HepG2 (cell line): ENCODE measurements around the gene PRRT1. TPM values are rescaled to one million over a fixed set of nuclear protein-coding genes. Genes with fewer than 3 reads are reported as not detected.

Experiments
- DMTF1 ChIP-seq: sonication (generic); formaldehyde crosslinking; IDR thresholded peaks from 2 replicates; pipeline ENCODE4 v1.4.0; 2020; ENCODE audit warnings: mild to moderate bottlenecking, missing genetic modification reagents
- FOXP1 ChIP-seq, 2 experiments: fragments of 450-650 bp in 1 of 2; IDR thresholded peaks; 2 replicates each; pipeline ENCODE4 v1.6.1; 2017 to 2018; ENCODE audit warnings: antibody characterized with exemption in 1 of 2
- HMGXB3 ChIP-seq: sonication (generic); formaldehyde crosslinking; IDR thresholded peaks from 2 replicates; pipeline ENCODE4 v1.4.0; 2020; ENCODE audit warnings: missing genetic modification reagents, borderline replicate concordance
- KDM5B ChIP-seq: sonication (generic); formaldehyde crosslinking; IDR thresholded peaks from 2 replicates; pipeline ENCODE4 v1.4.0; 2020; ENCODE audit warnings: missing genetic modification reagents, mild to moderate bottlenecking, borderline replicate concordance
- KLF12 ChIP-seq: sonication (generic); formaldehyde crosslinking; IDR thresholded peaks from 2 replicates; pipeline ENCODE4 v1.4.0; 2020; ENCODE audit warnings: missing genetic modification reagents, borderline replicate concordance
- MYPOP ChIP-seq: sonication (generic); formaldehyde crosslinking; IDR thresholded peaks from 2 replicates; pipeline ENCODE4 v1.8.1; 2023; ENCODE audit warnings: mild to moderate bottlenecking, moderate library complexity, missing genetic modification reagents
- NCOA5 ChIP-seq: sonication (generic); formaldehyde crosslinking; IDR thresholded peaks from 2 replicates; pipeline ENCODE4 v1.4.0; 2020; ENCODE audit warnings: missing genetic modification reagents
- PAXIP1 ChIP-seq: sonication (generic); formaldehyde crosslinking; conservative IDR thresholded peaks from 2 replicates; pipeline ENCODE4 v1.4.0; 2020; ENCODE audit warnings: mild to moderate bottlenecking, missing genetic modification reagents, moderate library complexity
- PCBP1 ChIP-seq: fragments of 200-400 bp; formaldehyde crosslinking; IDR thresholded peaks from 2 replicates; pipeline ENCODE4 v1.6.1; 2017; ENCODE audit warnings: mild to moderate bottlenecking, low read depth, low read length, borderline replicate concordance
- SNAPC5 ChIP-seq: sonication (generic); formaldehyde crosslinking; IDR thresholded peaks from 2 replicates; pipeline ENCODE4 v1.8.1; 2023; ENCODE audit warnings: mild to moderate bottlenecking, missing genetic modification reagents, borderline replicate concordance
- ZNF33B ChIP-seq: sonication (generic); formaldehyde crosslinking; IDR thresholded peaks from 2 replicates; pipeline ENCODE4 v1.5.1; 2020; ENCODE audit warnings: mild to moderate bottlenecking, missing genetic modification reagents
- ZNF710 ChIP-seq: sonication (generic); formaldehyde crosslinking; IDR thresholded peaks from 2 replicates; pipeline ENCODE4 v1.5.0; 2020; ENCODE audit warnings: mild to moderate bottlenecking, missing genetic modification reagents, borderline replicate concordance
- ZNF891 ChIP-seq: sonication (generic); formaldehyde crosslinking; IDR thresholded peaks from 2 replicates; pipeline ENCODE4 v1.5.0; 2020; ENCODE audit warnings: mild to moderate bottlenecking, missing genetic modification reagents
- polyA plus RNA-seq, 8 experiments: library from polyadenylated mRNA; depleted of rRNA in 3 of 8; stranded (reverse) in 7 of 8; unstranded in 1 of 8; fragments of >200 nt; fragmentation: Illumina TruSeq in 4 of 8; extraction: Trizol in 4 of 8; gene quantifications; 2 replicates each; pipeline versions ENCODE4 v1.2.1 to v1.2.3, GENCODE V29; 2011 to 2016; ENCODE audit warnings: low read depth in 4 of 8, missing spikeins in 1 of 8, mixed read lengths in 1 of 8; ENCODE audit not compliant: insufficient read depth in 1 of 8
- total RNA-seq, 5 experiments: library from RNA; depleted of rRNA; stranded (reverse); fragments of >200 nt; fragmentation: Illumina TruSeq; extraction: Trizol; gene quantifications; 2 replicates each; pipeline ENCODE4 v1.2.3, GENCODE V29; 2016; ENCODE audit warnings: low read depth in 1 of 5

PRRT1 gene
- total and polyA plus RNA-seq, 2 of the 13 experiments (the other 11 are each of a cell fraction or from before 2014, with no cell fraction given) = 0.64 to 1.4 TPM

- 0 out of 2 replicates have a peak, but pooled peaks have one; percentile 76 for TF ChIP-seq DMTF1 (CRISPR knock-in tag)
- peak; percentile 83 for TF ChIP-seq KLF12 (CRISPR knock-in tag)
- peak; percentile 89; the same call in 1 of the 2 replicates for TF ChIP-seq KDM5B
- TF ChIP-seq ZNF891 (CRISPR knock-in tag) = peak; percentile 87
- peak; percentile 73 for TF ChIP-seq PAXIP1 (CRISPR knock-in tag)
- TF ChIP-seq NCOA5 (CRISPR knock-in tag) = no peak
- peak; percentile 99 for TF ChIP-seq PCBP1
- peak; percentile 47; the same call in 1 of the 2 replicates for TF ChIP-seq ZNF710 (CRISPR knock-in tag)
- TF ChIP-seq FOXP1 (IDR thresholded peaks at IDR 0.05) = no peak
- no peak for TF ChIP-seq FOXP1 (CRISPR knock-in tag; IDR thresholded peaks at IDR 0.05)
- TF ChIP-seq HMGXB3 (CRISPR knock-in tag) = peak; percentile 30; the same call in 1 of the 2 replicates
- no peak for TF ChIP-seq MYPOP (CRISPR knock-in tag)
- 0 out of 2 replicates have a peak, but pooled peaks have one; percentile 25 for TF ChIP-seq ZNF33B (CRISPR knock-in tag)
- TF ChIP-seq SNAPC5 = no peak
These were observed 24.2 kb upstream of the PRRT1 start, which contains the start of gene AGPAT1 (continued) for GRCh38 chr6:32175711-32176475.
